Activated CD8-positive, alpha-beta memory T cell treated with anti-CD3 and anti-CD28 coated beads for 4 hours (primary cell): ENCODE results near the gene SMIM22.

Experiments
- DNase-seq, 2 donors: peaks; one replicate each; pipeline ENCODE4 v3.0.0-alpha.2; 2020; ENCODE audit warnings: low read depth in 2 of 2

Gene SMIM22

DNA sequence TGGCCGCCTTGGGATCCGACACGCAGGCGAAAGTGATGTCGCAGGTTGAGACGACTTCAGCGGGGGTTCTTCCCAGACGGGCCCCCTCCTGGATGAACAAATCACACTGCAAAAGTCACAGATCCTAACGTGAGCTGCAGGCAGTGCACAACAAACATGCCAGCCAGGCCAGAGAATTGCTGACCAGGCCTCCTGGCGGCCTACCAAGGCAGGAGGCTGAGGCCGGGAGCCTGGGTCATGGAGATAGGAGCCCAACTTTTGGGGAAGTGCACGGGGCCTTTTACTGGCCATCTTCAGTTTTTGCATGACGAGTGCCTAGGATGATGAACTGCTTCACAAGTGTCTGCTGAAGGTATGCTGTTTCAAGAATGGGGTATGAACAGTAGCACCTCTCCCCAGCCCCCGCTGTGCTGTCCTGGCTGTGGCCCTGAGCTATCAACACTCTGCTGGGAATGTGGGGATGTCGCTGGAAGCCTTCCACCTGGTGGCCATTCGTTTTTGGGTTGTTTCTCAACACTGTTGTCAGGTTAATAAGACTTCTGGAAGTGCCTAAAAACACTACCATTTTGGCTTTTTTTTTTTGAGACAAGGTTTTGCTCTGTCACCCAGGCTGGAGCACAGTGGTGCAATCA, 19.5 kb downstream of the SMIM22 start:
- DNase-seq = no peak

DNA sequence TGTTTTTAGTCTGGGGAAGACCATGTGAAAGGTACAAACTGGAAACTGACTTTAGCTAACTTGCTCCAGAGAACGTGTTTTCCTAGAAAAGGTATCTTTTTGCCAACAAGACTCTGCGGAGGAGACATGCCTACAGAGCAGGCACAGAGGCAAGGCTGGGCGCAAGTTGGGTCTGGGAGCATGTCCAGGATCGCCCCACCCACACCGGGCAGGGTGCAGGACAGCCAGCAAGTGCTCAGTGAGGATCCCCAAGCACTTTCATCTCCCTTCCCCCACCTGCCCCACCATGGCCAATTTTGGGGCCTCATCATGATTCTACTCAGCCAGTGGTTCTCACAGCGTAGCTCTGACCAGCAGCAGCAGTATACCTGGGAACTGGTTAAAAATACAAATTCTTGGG, 25.5 kb downstream of the SMIM22 start:
- DNase-seq = no peak

DNA sequence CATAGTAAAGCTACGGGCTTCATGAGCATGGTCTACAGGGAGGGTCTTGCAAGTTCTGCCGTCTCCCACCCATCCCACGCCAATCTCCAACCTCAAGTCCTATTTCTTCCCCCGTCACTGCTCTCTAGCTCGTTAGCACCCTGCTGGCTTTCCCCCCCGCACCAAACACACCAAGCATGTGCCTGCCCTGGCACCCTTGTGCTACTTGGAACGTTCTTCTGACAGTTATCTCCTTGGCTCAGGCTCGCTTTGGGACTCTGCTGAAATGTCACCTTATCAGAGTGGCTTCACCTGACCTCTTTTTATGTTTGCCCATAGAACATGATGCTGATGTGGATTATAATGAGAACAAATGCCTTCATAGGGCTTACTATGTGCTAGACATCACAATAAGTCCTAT, 30.0 kb downstream of the SMIM22 start:
- no peak for DNase-seq

DNA sequence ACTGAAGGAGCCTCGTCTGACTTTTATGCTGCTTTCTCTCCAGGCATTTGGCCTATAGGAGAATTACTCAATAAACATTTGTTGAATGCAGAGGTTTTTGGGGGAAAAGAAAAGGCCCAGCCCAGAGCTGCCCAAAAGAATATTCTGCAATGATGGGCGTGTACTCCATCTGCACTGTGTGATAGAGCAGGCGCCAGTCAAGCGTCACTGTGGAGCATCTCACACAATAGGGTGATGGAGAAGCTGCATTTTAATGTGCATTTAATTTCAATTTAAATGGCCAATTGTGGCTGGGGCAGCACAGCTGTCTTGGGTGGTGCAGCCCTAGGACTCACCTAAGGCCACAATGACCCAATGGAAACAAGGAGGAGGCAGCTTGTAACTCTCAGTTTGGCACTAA, 31.4 kb downstream of the SMIM22 start:
- no peak for DNase-seq

DNA sequence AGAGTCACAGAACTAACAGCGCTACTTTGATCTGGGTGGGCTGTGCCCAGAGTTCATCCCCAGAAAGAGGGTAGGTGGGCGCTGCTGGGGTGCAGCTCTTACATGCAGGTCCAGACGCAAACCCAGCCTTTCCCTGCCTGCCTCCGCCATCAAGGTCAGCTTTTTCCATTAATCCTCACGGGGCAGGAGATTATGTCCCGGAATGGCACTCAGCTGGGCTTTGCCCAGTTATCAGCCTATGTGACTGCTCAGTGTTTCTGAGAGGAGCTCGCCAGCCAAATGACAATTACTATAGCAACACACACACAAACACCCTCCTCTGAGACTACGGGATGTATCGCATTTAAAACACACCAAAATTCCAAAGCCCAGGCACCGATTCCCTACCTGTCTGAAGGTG, 31.8 kb downstream of the SMIM22 start:
- no peak for DNase-seq

DNA sequence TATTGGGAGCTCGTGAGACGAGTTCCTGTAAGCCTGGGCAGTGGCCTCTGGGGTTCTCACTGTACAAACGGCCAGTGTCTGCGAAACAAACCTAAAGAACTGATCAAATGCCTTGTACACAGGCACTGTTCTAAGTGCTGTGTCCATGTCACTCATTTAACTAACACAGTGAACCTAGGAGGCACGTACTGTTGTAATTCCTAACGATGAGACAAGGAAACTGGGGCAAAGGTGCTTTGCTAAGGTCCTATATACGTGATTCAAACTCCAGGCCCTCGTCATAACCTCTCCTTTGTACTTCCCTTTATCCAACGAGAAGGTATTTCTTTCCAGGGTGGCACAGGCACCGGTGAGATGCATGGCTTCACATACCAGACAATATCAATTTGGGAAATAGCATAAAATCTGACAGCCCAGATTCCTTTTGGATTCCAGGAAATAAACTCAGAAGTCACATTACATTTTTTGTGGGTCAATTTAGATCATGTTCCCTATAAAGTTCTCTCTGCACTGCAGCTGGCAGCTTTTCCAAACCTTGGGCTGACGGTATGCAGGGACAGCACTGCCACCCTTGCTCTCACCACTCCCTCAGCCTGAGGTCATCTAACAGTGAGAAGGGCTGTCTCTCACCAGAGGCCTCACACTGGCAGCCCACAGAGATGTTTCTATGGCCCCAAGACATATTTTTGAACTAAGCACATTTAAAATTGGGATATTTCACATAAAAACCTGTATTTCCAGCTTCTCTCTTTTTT, 33.6 kb downstream of the SMIM22 start:
- DNase-seq = no peak

DNA sequence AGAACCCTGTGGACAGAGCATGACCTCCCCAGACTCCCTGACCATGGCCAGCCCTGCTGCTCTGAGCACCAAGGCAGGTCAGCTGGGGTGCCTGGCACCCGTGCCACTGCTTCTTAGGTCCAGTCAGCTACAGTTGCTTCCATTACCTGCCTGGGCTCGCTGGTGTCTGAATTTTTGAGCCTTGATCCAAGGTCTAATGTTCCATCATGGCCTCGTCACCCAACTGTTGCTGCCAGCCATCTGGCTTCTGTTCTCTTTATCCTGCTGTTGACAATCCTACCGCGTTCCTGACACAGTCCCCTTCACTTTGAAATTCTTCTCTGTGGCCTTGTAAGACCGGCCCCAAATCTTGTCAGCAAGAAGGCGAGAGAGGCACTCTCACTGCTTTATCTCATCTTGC, 35.2 kb downstream of the SMIM22 start:
- no peak for DNase-seq

DNA sequence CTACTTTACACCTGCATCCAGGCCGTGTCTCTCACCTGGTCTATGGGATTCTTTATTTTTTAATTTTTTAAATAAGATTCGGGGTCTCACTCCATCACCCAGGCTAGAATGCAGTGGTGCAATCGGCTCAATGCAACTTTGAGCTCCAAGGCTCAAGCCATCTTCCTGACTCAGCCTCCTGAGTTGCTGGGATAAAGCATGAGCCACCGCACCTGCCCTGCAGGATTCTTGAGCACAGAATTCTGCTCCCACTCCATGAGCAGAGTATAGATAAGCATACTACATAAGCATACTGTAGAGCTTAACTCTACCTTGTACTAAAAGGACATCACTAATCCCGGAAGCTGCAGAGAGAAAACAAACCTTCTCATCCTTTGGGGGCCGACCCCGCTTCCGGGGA, 36.4 kb downstream of the SMIM22 start:
- no peak for DNase-seq

DNA sequence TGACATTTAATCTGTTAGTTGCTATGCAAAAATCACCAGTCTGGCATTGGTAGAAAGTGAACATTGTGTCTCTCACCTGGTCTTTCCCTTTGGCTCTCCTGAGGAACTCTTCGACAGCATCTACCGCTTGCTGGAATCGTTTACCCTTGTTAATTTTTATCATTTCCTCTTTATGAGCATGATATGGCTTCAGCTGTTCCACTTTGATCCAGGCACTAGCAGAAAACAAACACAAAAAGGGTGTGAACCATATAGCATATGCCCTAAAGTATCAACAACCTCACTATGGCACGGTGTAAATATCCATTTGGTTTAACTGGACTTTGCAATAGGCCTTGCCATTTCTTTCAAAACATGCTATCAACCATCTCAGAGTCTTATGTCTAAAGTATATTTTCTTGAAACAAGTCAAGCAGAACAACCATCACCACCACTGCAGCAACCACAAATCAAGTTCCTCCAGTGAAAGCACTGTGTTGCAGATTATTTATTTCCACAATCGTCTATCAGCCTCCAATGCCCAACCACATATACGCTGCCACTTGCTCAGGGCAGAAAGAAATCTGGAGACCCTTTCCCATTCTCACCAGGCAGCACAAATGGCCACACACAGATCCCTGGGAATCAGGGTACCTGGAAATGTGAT, 37.7 kb downstream of the SMIM22 start:
- DNase-seq = no peak

DNA sequence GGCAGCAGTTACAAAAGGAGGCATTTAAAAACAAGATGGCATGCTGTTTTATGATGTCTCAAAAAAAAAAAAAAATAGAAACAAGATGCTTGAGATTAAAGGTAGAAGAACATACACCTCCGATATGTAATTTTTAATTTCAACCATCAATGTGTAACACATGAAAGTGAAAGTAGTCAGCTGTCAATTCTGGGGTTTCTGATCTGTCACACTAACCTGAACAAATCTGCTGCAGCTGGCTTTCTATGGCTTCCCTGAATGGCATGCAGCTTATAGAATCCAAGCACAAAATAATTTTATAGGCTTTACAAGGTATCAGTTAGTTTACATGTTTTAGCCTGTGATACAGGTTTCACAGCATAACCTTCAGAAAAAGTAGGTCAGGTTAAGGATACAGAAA, 38.4 kb downstream of the SMIM22 start:
- no peak for DNase-seq

DNA sequence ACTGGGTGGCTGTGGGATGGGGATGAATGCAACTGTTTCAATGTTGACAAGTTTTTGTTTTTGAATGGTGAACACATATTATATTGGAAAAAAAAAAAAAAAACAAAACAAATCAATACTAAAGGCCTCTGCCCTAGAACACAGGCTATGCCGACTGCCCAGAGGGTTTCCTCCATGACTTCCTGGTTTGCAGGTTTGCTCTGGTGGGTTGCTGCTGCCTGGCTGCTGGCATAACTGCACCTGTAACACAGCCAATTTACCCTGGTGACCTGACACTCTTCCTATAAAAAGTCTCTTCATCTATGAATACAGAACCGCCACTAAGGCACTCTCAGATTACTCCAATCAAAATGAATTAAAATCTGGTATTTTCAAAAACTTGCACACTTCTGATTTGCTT, 41.6 kb downstream of the SMIM22 start:
- DNase-seq = no peak

DNA sequence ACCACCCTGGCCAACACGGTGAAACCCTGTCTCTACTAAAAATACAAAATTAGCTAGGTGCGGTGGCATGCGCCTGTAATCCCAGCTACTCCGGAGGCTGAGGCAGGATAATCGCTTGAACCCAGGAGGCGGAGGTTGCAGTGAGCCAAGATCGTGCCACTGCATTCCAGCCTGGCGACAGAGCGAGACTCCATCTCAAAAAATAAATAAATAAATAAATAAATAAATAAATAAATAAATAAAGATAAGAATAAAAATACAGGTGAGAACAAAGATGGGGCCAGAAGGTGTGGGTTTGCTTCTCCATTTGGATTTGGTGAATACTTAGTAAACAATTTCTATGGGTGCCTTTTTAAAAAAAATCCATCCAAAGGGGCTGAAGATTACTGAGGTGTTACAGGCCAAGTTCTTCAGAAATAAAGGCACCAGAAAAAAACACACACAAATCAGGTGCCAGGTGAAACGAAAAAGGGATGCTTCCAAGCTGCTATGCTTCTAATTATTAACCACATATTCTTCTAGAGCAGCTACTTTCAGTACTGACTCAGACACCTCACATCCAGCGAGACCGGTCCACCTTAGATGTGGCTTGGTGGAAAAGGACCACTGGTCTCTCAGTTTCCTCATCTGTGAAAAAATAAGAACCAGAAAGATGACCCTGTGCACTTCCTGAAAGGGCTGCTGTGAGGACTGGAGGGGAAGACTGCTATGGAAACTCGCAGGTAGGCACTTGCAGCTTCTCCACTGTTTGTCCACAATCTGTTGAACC, 42.7 kb downstream of the SMIM22 start:
- no peak for DNase-seq

DNA sequence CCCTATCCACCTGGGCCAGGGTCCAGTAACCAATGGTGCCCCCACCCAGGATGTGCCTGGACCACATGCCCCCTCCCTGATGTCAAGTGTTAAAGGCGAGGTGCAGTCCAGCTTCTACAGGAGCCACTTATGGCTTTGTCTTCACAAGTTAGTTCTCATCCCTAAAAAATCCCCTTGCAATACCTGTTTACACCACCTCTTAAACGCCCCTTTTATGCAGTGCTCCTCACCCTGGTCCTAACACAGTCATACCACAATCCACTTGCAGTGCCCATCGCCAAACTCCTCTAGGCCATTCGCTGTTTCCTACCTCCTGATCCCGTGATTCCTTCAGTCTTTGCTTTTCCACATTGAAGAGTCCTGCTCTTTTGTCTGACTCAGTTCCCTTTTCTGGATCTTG, 44.8 kb downstream of the SMIM22 start:
- DNase-seq = no peak

DNA sequence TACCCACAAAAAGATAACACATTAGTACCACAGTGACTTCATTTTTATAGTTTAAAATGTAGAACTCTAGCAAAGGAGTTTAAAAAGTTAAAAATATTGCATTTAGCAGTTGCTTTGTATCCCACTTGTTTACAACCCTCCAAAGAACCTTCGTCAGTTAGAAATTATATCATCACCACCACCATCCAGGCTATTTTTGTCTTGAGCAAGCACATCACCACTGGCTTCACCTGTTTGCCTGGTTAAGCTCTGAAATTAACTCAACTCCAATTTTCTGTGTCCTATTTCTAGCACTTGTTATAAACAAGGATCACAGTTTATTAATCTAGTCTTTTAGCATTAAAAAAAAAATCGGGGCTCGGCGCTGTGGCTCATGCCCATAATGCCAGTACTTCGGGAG, 45.8 kb downstream of the SMIM22 start:
- DNase-seq = no peak
